A673 (cell line): Measurements from ENCODE around the gene SLC4A8.

ENCODE experiments used
- CTCF ChIP-seq: fragments of 300-800, 200-600 bp; sonication (generic); conservative IDR thresholded peaks from 2 replicates; pipeline ENCODE4 v1.5.1; 2017; ENCODE audit warnings: low read depth, mild to moderate bottlenecking, antibody characterized with exemption, low read length, moderate library complexity, mixed read lengths
- EZH2 ChIP-seq: fragments of 200-600 bp; sonication (generic); IDR thresholded peaks from 2 replicates; pipeline ENCODE4 v1.6.1; 2017; ENCODE audit warnings: borderline replicate concordance, low read depth, mild to moderate bottlenecking, mixed read lengths, antibody characterized with exemption, low read length; ENCODE audit not compliant: poor library complexity, severe bottlenecking

GRCh38 chr12:51505360-51506105, 80.9 kb downstream of the SLC4A8 start:
- TF ChIP-seq EZH2 (no peak), CTCF (no peak)
